Upper lobe of right lung (tissue), 1 donor: ENCODE results near the gene OGT. TPM values are rescaled to one million over a fixed set of nuclear protein-coding genes. Genes with fewer than 3 reads are reported as not detected.
"Not testable (repeated sequence)": the region's sequence is repeated elsewhere in the genome, so short reads cannot be mapped to it uniquely, and the experiment has no call there.

Experiments
- ATAC-seq: fragments of 200-7000 bp; cut with Tn5 transposase; one replicate; pipeline ENCODE4 v1.9.1; 2020; ENCODE audit warnings: mild to moderate bottlenecking, moderate library complexity
- DNase-seq: peaks from one replicate; pipeline ENCODE4 v3.0.0-alpha.2; 2020
- H3K27ac ChIP-seq: fragments of 200-600 bp; one replicate; pipeline ENCODE4 v1.8.0; 2022
- H3K27me3 ChIP-seq: fragments of 200-600 bp; one replicate; pipeline ENCODE4 v1.8.0; 2022; ENCODE audit warnings: mild to moderate bottlenecking
- H3K36me3 ChIP-seq: fragments of 200-600 bp; one replicate; pipeline ENCODE4 v1.8.0; 2022
- H3K4me1 ChIP-seq: fragments of 200-600 bp; one replicate; pipeline ENCODE4 v1.8.0; 2022
- H3K4me3 ChIP-seq: fragments of 200-600 bp; one replicate; pipeline ENCODE4 v1.8.0; 2022; ENCODE audit warnings: mild to moderate bottlenecking
- H3K9me3 ChIP-seq: fragments of 200-600 bp; one replicate; pipeline ENCODE4 v1.8.0; 2022
- CTCF ChIP-seq: fragments of 200-600 bp; IDR thresholded peaks from one replicate; pipeline ENCODE4 v1.8.0; 2022; ENCODE audit warnings: antibody characterized with exemption
- intact Hi-C: fragments of 100-400 bp; cut with DNase I; formaldehyde crosslinking; loops from one replicate; pipeline ENCODE4 v1.11.0; 2022
- total RNA-seq: library from RNA; stranded (reverse); fragmentation: NEBNext Ultra II Directional; extraction: Animal tissue kit (Norgen Biotek cat#: 25700); gene quantifications from one replicate; pipeline ENCODE4 v1.2.1, GENCODE V29; 2021
- donor health status: DM: no; HTN: yes; CAD: no; lungs with severe emphysema.

Gene OGT
- total RNA-seq, 1 donor from 2014 or later = 129 TPM

GRCh38 chrX:71609095-71609750, 76.3 kb downstream of the OGT start:
- ATAC-seq = no peak
- DNase-seq = no peak
- H3K9me3 ChIP-seq = no peaks in the 10 kb centered on the region
- intact Hi-C loops = no loop called here
- H3K27ac ChIP-seq = no peak overlapping the region
- no peaks in the 10 kb centered on the region for H3K27me3 ChIP-seq
- H3K36me3 ChIP-seq = peaks cover 44% of the 10 kb centered on the region
- H3K4me3 ChIP-seq = no peak overlapping the region
- no peaks in the 10 kb centered on the region for H3K4me1 ChIP-seq
- TF ChIP-seq CTCF = no peak

- intact Hi-C loops = not testable (repeated sequence)
Observed at GRCh38 chrX:71611736-71612135, 78.8 kb downstream of the OGT start.

GRCh38 chrX:71612256-71612655, 79.4 kb downstream of the OGT start:
- intact Hi-C loops = no loop called here
- Histone ChIP-seq H3K4me1 (no peaks in the 10 kb centered on the region), H3K9me3 (no peaks in the 10 kb centered on the region), H3K27ac (no peak overlapping the region), H3K36me3 (peaks cover 28% of the 10 kb centered on the region), H3K4me3 (no peak overlapping the region), H3K27me3 (no peaks in the 10 kb centered on the region)
- ATAC-seq (no peak), DNase-seq (no peak)
- no peak for TF ChIP-seq CTCF

More at GRCh38 chrX:71611736-71612135, 78.8 kb downstream of the OGT start:
- H3K9me3 ChIP-seq, H3K27ac ChIP-seq, H3K27me3 ChIP-seq, ATAC-seq, H3K4me1 ChIP-seq, DNase-seq, H3K4me3 ChIP-seq: not testable (repeated sequence)
- peaks cover 28% of the 10 kb centered on the region for H3K36me3 ChIP-seq

- Histone ChIP-seq H3K9me3 (no peaks in the 10 kb centered on the region), H3K4me1 (no peaks in the 10 kb centered on the region), H3K27me3 (no peaks in the 10 kb centered on the region), H3K27ac (no peak overlapping the region), H3K36me3 (peaks cover 14% of the 10 kb centered on the region), H3K4me3 (no peak overlapping the region)
- ATAC-seq (no peak), DNase-seq (no peak)
- intact Hi-C loops = no loop called here
- no peak for TF ChIP-seq CTCF
Observed at GRCh38 chrX:71615056-71615455, 82.2 kb downstream of the OGT start.

GRCh38 chrX:71615954-71616353, 83.0 kb downstream of the OGT start:
- no peak for TF ChIP-seq CTCF

GRCh38 chrX:71616672-71617529, 84.0 kb downstream of the OGT start:
- H3K27ac ChIP-seq = no peak overlapping the region
- intact Hi-C loops = no loop called here

More at GRCh38 chrX:71615954-71616353, 83.0 kb downstream of the OGT start:
- Histone ChIP-seq H3K4me1 (no peaks in the 10 kb centered on the region), H3K36me3 (peaks cover 8% of the 10 kb centered on the region), H3K4me3 (no peak overlapping the region), H3K27ac (no peak overlapping the region), H3K9me3 (no peaks in the 10 kb centered on the region), H3K27me3 (no peaks in the 10 kb centered on the region)
- ATAC-seq (no peak), DNase-seq (no peak)
- intact Hi-C loops = no loop called here

More at GRCh38 chrX:71616672-71617529, 84.0 kb downstream of the OGT start:
- no peak for ATAC-seq
- H3K27me3 ChIP-seq = no peaks in the 10 kb centered on the region
- H3K4me3 ChIP-seq = peak overlapping the region; percentile 10
- no peak for DNase-seq
- no peak for TF ChIP-seq CTCF
- peaks cover 2% of the 10 kb centered on the region for H3K4me1 ChIP-seq
- H3K36me3 ChIP-seq = no peaks in the 10 kb centered on the region
- H3K9me3 ChIP-seq = no peaks in the 10 kb centered on the region
